ENCODE data around the gene SMOC1. TPM values are rescaled to one million over a fixed set of nuclear protein-coding genes. Genes with fewer than 3 reads are reported as not detected.

The SMOC1 gene
- total RNA-seq, 1 experiment from 2014 or later = 0.46 TPM

DNA sequence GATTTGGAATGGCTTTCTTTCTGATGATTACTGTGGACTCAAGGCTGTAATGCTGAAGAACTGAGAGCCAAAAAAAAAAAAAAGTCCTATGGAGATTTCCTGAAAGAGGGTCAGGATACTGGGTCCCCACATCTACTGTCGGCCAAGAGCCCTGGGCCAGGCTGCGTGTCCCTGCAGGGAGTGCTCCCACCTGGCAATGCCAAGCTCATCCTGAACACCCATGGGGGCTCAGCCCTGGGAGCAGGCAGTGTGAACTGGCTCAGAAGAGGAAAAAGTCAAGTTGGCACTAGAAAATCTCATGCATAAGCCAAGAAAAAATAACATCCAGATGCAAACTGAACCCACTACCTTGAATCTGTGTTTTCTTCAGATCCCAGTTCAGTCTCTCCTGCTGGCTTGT is 35.0 kb upstream of the SMOC1 start:
- no peaks in the 10 kb centered on the region for H3K36me3 ChIP-seq (ENCODE audit: control insufficient read depth, insufficient read depth, low read length)
- in situ Hi-C loops (cut with HindIII; ENCODE audit: low pct_unique_long_range_greater_than_20kb, low sequenced_read_pairs) = no loop called here
- H3K27ac ChIP-seq (ENCODE audit: low read length) = no peak overlapping the region
- no peak for ATAC-seq
- no peaks in the 10 kb centered on the region for H3K4me1 ChIP-seq (ENCODE audit: control insufficient read depth, insufficient read depth, low read length)
- no peaks in the 10 kb centered on the region for H3K9me3 ChIP-seq (ENCODE audit: control insufficient read depth, insufficient read depth, low read depth, low read length)
- H3K4me3 ChIP-seq (ENCODE audit: low read depth in 2 of 2, low read length in 2 of 2) = no peak overlapping the region
- BruUV-seq (replicated peaks) = no TSS peak
- CTCF ChIA-PET = no interaction called here
- POLR2A ChIA-PET = no interaction called here
- TF ChIP-seq POLR2AphosphoS5 (IDR thresholded peaks at IDR 0.05; ENCODE audit: low read depth, low read length) = no peak
- TF ChIP-seq TCF7L2 (IDR thresholded peaks at IDR 0.05; ENCODE audit: low read depth, low read length) = no peak
- TF ChIP-seq, protein P1, sequence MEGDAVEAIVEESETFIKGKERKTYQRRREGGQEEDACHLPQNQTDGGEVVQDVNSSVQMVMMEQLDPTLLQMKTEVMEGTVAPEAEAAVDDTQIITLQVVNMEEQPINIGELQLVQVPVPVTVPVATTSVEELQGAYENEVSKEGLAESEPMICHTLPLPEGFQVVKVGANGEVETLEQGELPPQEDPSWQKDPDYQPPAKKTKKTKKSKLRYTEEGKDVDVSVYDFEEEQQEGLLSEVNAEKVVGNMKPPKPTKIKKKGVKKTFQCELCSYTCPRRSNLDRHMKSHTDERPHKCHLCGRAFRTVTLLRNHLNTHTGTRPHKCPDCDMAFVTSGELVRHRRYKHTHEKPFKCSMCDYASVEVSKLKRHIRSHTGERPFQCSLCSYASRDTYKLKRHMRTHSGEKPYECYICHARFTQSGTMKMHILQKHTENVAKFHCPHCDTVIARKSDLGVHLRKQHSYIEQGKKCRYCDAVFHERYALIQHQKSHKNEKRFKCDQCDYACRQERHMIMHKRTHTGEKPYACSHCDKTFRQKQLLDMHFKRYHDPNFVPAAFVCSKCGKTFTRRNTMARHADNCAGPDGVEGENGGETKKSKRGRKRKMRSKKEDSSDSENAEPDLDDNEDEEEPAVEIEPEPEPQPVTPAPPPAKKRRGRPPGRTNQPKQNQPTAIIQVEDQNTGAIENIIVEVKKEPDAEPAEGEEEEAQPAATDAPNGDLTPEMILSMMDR (IDR thresholded peaks at IDR 0.05) = no peak
- TF ChIP-seq, protein P2, sequence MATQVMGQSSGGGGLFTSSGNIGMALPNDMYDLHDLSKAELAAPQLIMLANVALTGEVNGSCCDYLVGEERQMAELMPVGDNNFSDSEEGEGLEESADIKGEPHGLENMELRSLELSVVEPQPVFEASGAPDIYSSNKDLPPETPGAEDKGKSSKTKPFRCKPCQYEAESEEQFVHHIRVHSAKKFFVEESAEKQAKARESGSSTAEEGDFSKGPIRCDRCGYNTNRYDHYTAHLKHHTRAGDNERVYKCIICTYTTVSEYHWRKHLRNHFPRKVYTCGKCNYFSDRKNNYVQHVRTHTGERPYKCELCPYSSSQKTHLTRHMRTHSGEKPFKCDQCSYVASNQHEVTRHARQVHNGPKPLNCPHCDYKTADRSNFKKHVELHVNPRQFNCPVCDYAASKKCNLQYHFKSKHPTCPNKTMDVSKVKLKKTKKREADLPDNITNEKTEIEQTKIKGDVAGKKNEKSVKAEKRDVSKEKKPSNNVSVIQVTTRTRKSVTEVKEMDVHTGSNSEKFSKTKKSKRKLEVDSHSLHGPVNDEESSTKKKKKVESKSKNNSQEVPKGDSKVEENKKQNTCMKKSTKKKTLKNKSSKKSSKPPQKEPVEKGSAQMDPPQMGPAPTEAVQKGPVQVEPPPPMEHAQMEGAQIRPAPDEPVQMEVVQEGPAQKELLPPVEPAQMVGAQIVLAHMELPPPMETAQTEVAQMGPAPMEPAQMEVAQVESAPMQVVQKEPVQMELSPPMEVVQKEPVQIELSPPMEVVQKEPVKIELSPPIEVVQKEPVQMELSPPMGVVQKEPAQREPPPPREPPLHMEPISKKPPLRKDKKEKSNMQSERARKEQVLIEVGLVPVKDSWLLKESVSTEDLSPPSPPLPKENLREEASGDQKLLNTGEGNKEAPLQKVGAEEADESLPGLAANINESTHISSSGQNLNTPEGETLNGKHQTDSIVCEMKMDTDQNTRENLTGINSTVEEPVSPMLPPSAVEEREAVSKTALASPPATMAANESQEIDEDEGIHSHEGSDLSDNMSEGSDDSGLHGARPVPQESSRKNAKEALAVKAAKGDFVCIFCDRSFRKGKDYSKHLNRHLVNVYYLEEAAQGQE (IDR thresholded peaks at IDR 0.05; ENCODE audit: insufficient read depth in 1 of 2, low read depth in 2 of 2, low read length in 1 of 2) = no peak
- TF ChIP-seq SIN3A (IDR thresholded peaks at IDR 0.05; ENCODE audit: borderline replicate concordance, insufficient read depth, low read depth, low read length) = no peak
- H3K27me3 ChIP-seq (ENCODE audit: control insufficient read depth, insufficient read depth, low read length) = no peaks in the 10 kb centered on the region
- no peak for DNase-seq (ENCODE audit: low read depth, low spot score)
- intact Hi-C loops (cut with micrococcal nuclease; ENCODE audit: unreplicated experiment) = no loop called here

GRCh38 chr14:69845050-69845581 is 34.1 kb upstream of the SMOC1 start:
- Histone ChIP-seq H3K9me3 (ENCODE audit: control insufficient read depth, insufficient read depth, low read depth, low read length) (no peaks in the 10 kb centered on the region), H3K4me3 (ENCODE audit: low read depth in 2 of 2, low read length in 2 of 2) (no peak overlapping the region), H3K27ac (ENCODE audit: low read length) (no peak overlapping the region), H3K27me3 (ENCODE audit: control insufficient read depth, insufficient read depth, low read length) (no peaks in the 10 kb centered on the region), H3K4me1 (ENCODE audit: control insufficient read depth, insufficient read depth, low read length) (no peaks in the 10 kb centered on the region), H3K36me3 (ENCODE audit: control insufficient read depth, insufficient read depth, low read length) (no peaks in the 10 kb centered on the region)
- in situ Hi-C loops (cut with HindIII; ENCODE audit: low pct_unique_long_range_greater_than_20kb, low sequenced_read_pairs) = no loop called here
- TF ChIP-seq TCF7L2 (IDR thresholded peaks at IDR 0.05; ENCODE audit: low read depth, low read length) (no peak), SIN3A (IDR thresholded peaks at IDR 0.05; ENCODE audit: borderline replicate concordance, insufficient read depth, low read depth, low read length) (no peak)
- TF ChIP-seq, protein P2 (IDR thresholded peaks at IDR 0.05; ENCODE audit: insufficient read depth in 1 of 2, low read depth in 2 of 2, low read length in 1 of 2) = no peak
- ChIA-PET POLR2A (no interaction called here), CTCF (no interaction called here)
- intact Hi-C loops (cut with micrococcal nuclease; ENCODE audit: unreplicated experiment) = no loop called here
- no TSS peak for BruUV-seq (replicated peaks)
- ATAC-seq (no peak), DNase-seq (ENCODE audit: low read depth, low spot score) (no peak)

Data from Panc1 (cell line).